Thoracic aorta (tissue), 2 donors: ENCODE results near the gene MMUT. TPM values are rescaled to one million over a fixed set of nuclear protein-coding genes. Genes with fewer than 3 reads are reported as not detected.
"Not testable (repeated sequence)": the region's sequence is repeated elsewhere in the genome, so short reads cannot be mapped to it uniquely, and the experiment has no call there.

ENCODE experiments used
- ATAC-seq: fragments of 150-250 bp; one replicate; pipeline ENCODE4 v1.8.0; 2017; ENCODE audit warnings: low read depth; ENCODE audit not compliant: insufficient number of reproducible peaks, low FRiP score
- DNase-seq: peaks from one replicate; pipeline ENCODE4 v3.0.0-alpha.2; 2020; ENCODE audit warnings: low spot score
- H3K27ac ChIP-seq, 2 donors: fragments of 200-600 bp; sonication (generic); 1 replicate in 1 of 2; 2 replicates in 1 of 2; pipeline ENCODE4 v1.5.1; 2016; ENCODE audit warnings: mild to moderate bottlenecking in 2 of 2, moderate library complexity in 2 of 2
- H3K27me3 ChIP-seq: fragments of 200-600 bp; sonication (generic); replicated peaks from 2 replicates; pipeline ENCODE4 v1.6.0; 2016; ENCODE audit warnings: mild to moderate bottlenecking; ENCODE audit not compliant: insufficient read depth
- H3K36me3 ChIP-seq: fragments of 200-600 bp; sonication (generic); one replicate; pipeline ENCODE4 v1.5.1; 2016
- H3K4me1 ChIP-seq, 2 donors: fragments of 200-600 bp; sonication (generic); 1 replicate in 1 of 2; 2 replicates in 1 of 2; pipeline versions ENCODE4 v1.5.1 to v1.6.0; 2016; ENCODE audit warnings: low read depth in 2 of 2, mild to moderate bottlenecking in 1 of 2; ENCODE audit not compliant: control insufficient read depth in 1 of 2
- H3K4me3 ChIP-seq: fragments of 200-600 bp; sonication (generic); 2 replicates; pipeline ENCODE4 v1.5.1; 2016; ENCODE audit warnings: mild to moderate bottlenecking
- H3K9me3 ChIP-seq: fragments of 200-600 bp; sonication (generic); 2 replicates; pipeline ENCODE4 v1.5.1; 2016
- CTCF ChIP-seq: fragments of 200-600 bp; sonication (generic); IDR thresholded peaks from one replicate; pipeline ENCODE4 v1.5.1; 2019; ENCODE audit warnings: antibody characterized with exemption
- total RNA-seq, 2 donors: library from RNA; depleted of rRNA; stranded (reverse); fragments of >200 nt; gene quantifications; one replicate each; pipeline versions ENCODE4 v1.1.0 to v1.2.3, GENCODE V29; 2016

The MMUT gene
- total RNA-seq, 2 donors from 2014 or later, result 15.0 to 16.1 TPM

GRCh38 chr6:49499126-49499525 lies 36.1 kb upstream of the MMUT start:
- ATAC-seq (no peak), DNase-seq (no peak)
- Histone ChIP-seq H3K36me3 (no peaks in the 10 kb centered on the region), H3K27me3 (no peaks in the 10 kb centered on the region), H3K27ac (no peak overlapping the region), H3K4me1 (no peaks in the 10 kb centered on the region), H3K4me3 (no peak overlapping the region), H3K9me3 (no peaks in the 10 kb centered on the region)
- TF ChIP-seq CTCF, result no peak

GRCh38 chr6:49497304-49497703 lies 34.3 kb upstream of the MMUT start:
- H3K36me3 ChIP-seq, result no peaks in the 10 kb centered on the region
- no peak for ATAC-seq
- no peaks in the 10 kb centered on the region for H3K9me3 ChIP-seq
- H3K27me3 ChIP-seq, result no peaks in the 10 kb centered on the region
- no peak overlapping the region for H3K27ac ChIP-seq
- DNase-seq, result no peak
- H3K4me1 ChIP-seq, result no peaks in the 10 kb centered on the region
- H3K4me3 ChIP-seq, result no peak overlapping the region
- TF ChIP-seq CTCF, result no peak

- Histone ChIP-seq H3K9me3 (no peaks in the 10 kb centered on the region), H3K36me3 (peaks cover 5% of the 10 kb centered on the region), H3K4me1 (no peaks in the 10 kb centered on the region), H3K27ac (no peak overlapping the region), H3K27me3 (no peaks in the 10 kb centered on the region), H3K4me3 (no peak overlapping the region)
- DNase-seq (no peak), ATAC-seq (no peak)
- TF ChIP-seq CTCF, result no peak
These were observed 27.6 kb upstream of the MMUT start for GRCh38 chr6:49490633-49491032.

- not testable (repeated sequence) for ATAC-seq, H3K27me3 ChIP-seq, H3K4me3 ChIP-seq, H3K9me3 ChIP-seq, DNase-seq, H3K36me3 ChIP-seq, H3K27ac ChIP-seq, H3K4me1 ChIP-seq
These were observed 20.3 kb upstream of the MMUT start for GRCh38 chr6:49483380-49483779.

GRCh38 chr6:49481846-49482245 lies 18.8 kb upstream of the MMUT start:
- ATAC-seq, H3K4me3 ChIP-seq: not testable (repeated sequence)

GRCh38 chr6:49479308-49479970 lies 16.4 kb upstream of the MMUT start:
- no peak overlapping the region for H3K27ac ChIP-seq
- H3K9me3 ChIP-seq, result no peaks in the 10 kb centered on the region
- TF ChIP-seq CTCF, result no peak
- DNase-seq (no peak), ATAC-seq (no peak)
- no peak overlapping the region for H3K4me3 ChIP-seq
- no peaks in the 10 kb centered on the region for H3K36me3 ChIP-seq
- no peaks in the 10 kb centered on the region for H3K27me3 ChIP-seq
- no peaks in the 10 kb centered on the region for H3K4me1 ChIP-seq

More at GRCh38 chr6:49481846-49482245, 18.8 kb upstream of the MMUT start:
- H3K36me3 ChIP-seq, H3K4me1 ChIP-seq, H3K9me3 ChIP-seq, H3K27me3 ChIP-seq, H3K27ac ChIP-seq, DNase-seq: not testable (repeated sequence)

GRCh38 chr6:49476564-49476963 lies 13.5 kb upstream of the MMUT start:
- H3K36me3 ChIP-seq, H3K4me1 ChIP-seq, H3K4me3 ChIP-seq, H3K27me3 ChIP-seq, H3K27ac ChIP-seq, DNase-seq, H3K9me3 ChIP-seq, ATAC-seq: not testable (repeated sequence)
